H1 (cell line): Measurements from ENCODE around the gene KRT7. TPM values are rescaled to one million over a fixed set of nuclear protein-coding genes. Genes with fewer than 3 reads are reported as not detected.

Experiments used
- CTCF ChIA-PET: fragments of 300-600 bp; sonication (Branson Sonifier 250); formaldehyde crosslinking; loops from one replicate; lab custom pipeline; 2021; ENCODE audit not compliant: partially characterized antibody; lab: Charles Lee
- POLR2A ChIA-PET: fragments of 300-600 bp; sonication (Branson Sonifier 250); formaldehyde crosslinking; loops from one replicate; lab custom pipeline; 2021; ENCODE audit warnings: inconsistent platforms; ENCODE audit not compliant: partially characterized antibody; lab: Charles Lee
- DNase-seq, 2 experiments: peaks; one replicate each; pipeline versions ENCODE4 v3.0.0 to v3.0.0-alpha.2; 2010 to 2022; ENCODE audit warnings: low spot score in 2 of 2, low read depth in 1 of 2, mixed read lengths in 1 of 2
- FAIRE-seq: peaks from 2 replicates; lab custom pipeline; 2011; peaks lifted over from hg19 to GRCh38; lab: Jason Lieb, UNC
- H2AFZ ChIP-seq: 2 replicates; pipeline ENCODE4 v1.8.1; 2012; ENCODE audit warnings: low read length, inconsistent platforms
- H2AK5ac ChIP-seq: 2 replicates; pipeline ENCODE4 v1.6.1; 2013; ENCODE audit warnings: low read depth, low read length
- H2BK120ac ChIP-seq: replicated peaks from 2 replicates; pipeline ENCODE3; 2013; ENCODE audit warnings: low read depth, low read length, inconsistent platforms
- H2BK12ac ChIP-seq: 2 replicates; pipeline ENCODE4 v1.6.1; 2013; ENCODE audit warnings: low read depth, low read length
- H2BK15ac ChIP-seq: 2 replicates; pipeline ENCODE4 v1.6.1; 2013; ENCODE audit warnings: low read length
- H2BK20ac ChIP-seq: 2 replicates; pipeline ENCODE4 v1.6.1; 2013; ENCODE audit warnings: low read length
- H2BK5ac ChIP-seq: 2 replicates; pipeline ENCODE4 v1.6.1; 2013; ENCODE audit warnings: low read depth, low read length
- H3K14ac ChIP-seq: 2 replicates; pipeline ENCODE4 v1.6.1; 2013; ENCODE audit warnings: inconsistent platforms; ENCODE audit not compliant: insufficient read length
- H3K18ac ChIP-seq: 2 replicates; pipeline ENCODE4 v1.6.1; 2013; ENCODE audit warnings: low read length; ENCODE audit errors: extremely low read depth
- H3K23ac ChIP-seq: 2 replicates; pipeline ENCODE4 v1.6.1; 2013; ENCODE audit warnings: inconsistent platforms; ENCODE audit not compliant: insufficient read length
- H3K23me2 ChIP-seq: 2 replicates; pipeline ENCODE4 v1.6.1; 2013; ENCODE audit warnings: low read depth, low read length
- H3K27ac ChIP-seq: 2 replicates; pipeline ENCODE4 v1.6.1; 2011; ENCODE audit warnings: low read depth, low read length, inconsistent platforms
- H3K27me3 ChIP-seq, 4 experiments: replicated peaks in 1 of 4; 1 replicate in 1 of 4; 2 replicates in 3 of 4; pipeline versions ENCODE4 v1.6.1 to v1.8.1; 2011 to 2013; ENCODE audit warnings: low read length in 3 of 4, mild to moderate bottlenecking in 3 of 4, inconsistent platforms in 2 of 4, mixed read lengths in 2 of 4, moderate library complexity in 1 of 4; ENCODE audit not compliant: control insufficient read depth in 3 of 4, insufficient read depth in 3 of 4; ENCODE audit errors: extremely low read depth in 1 of 4
- H3K36me3 ChIP-seq, 4 experiments: 2 replicates each; pipeline versions ENCODE4 v1.6.1 to v1.8.1; 2011 to 2013; ENCODE audit warnings: mild to moderate bottlenecking in 4 of 4, low read length in 3 of 4, moderate library complexity in 2 of 4, control low read depth in 1 of 4, inconsistent platforms in 1 of 4; ENCODE audit not compliant: insufficient read depth in 4 of 4, control insufficient read depth in 2 of 4
- H3K4ac ChIP-seq: replicated peaks from 2 replicates; pipeline ENCODE3; 2013; ENCODE audit warnings: low read length, low read depth, mixed read lengths, inconsistent platforms; ENCODE audit not compliant: insufficient read length
- H3K4me1 ChIP-seq, 4 experiments: replicated peaks in 1 of 4; 1 replicate in 1 of 4; 2 replicates in 3 of 4; pipeline versions ENCODE4 v1.6.1 to v1.8.1; 2011 to 2013; ENCODE audit warnings: low read length in 3 of 4, inconsistent platforms in 2 of 4, mixed read lengths in 1 of 4; ENCODE audit not compliant: insufficient read depth in 4 of 4, control insufficient read depth in 3 of 4
- H3K4me2 ChIP-seq, 2 experiments: 2 replicates each; pipeline versions ENCODE4 v1.6.1 to v1.8.1; 2011 to 2013; ENCODE audit warnings: low read depth in 2 of 2, low read length in 2 of 2, control low read depth in 1 of 2, inconsistent platforms in 1 of 2, mild to moderate bottlenecking in 1 of 2; ENCODE audit not compliant: insufficient read depth in 1 of 2
- H3K4me3 ChIP-seq, 4 experiments: fragments of 200-600, 300-600 bp in 1 of 4; sonication (generic), shearing (Covaris generic), sonication (Bioruptor Twin) in 1 of 4; 2 replicates each; pipeline versions ENCODE4 v1.5.1 to v1.8.1; 2011 to 2016; ENCODE audit warnings: low read length in 4 of 4, low read depth in 3 of 4, control low read depth in 2 of 4, inconsistent platforms in 2 of 4, mild to moderate bottlenecking in 2 of 4, mixed read lengths in 1 of 4, moderate library complexity in 1 of 4; ENCODE audit not compliant: insufficient read depth in 2 of 4; ENCODE audit errors: extremely low read depth in 1 of 4
- H3K56ac ChIP-seq: replicated peaks from 2 replicates; pipeline ENCODE3; 2013; ENCODE audit warnings: low read depth, mild to moderate bottlenecking, mixed read lengths, low read length, inconsistent platforms; ENCODE audit not compliant: insufficient read length
- H3K79me1 ChIP-seq: 2 replicates; pipeline ENCODE4 v1.6.1; 2013; ENCODE audit warnings: low read depth, low read length, control low read depth
- H3K79me2 ChIP-seq, 2 experiments: 2 replicates each; pipeline versions ENCODE4 v1.6.1 to v1.8.1; 2012 to 2013; ENCODE audit warnings: low read length in 2 of 2, mild to moderate bottlenecking in 2 of 2, inconsistent platforms in 1 of 2; ENCODE audit not compliant: insufficient read depth in 2 of 2, control insufficient read depth in 1 of 2
- H3K9ac ChIP-seq, 4 experiments: replicated peaks in 1 of 4; 1 replicate in 1 of 4; 2 replicates in 3 of 4; pipeline versions ENCODE4 v1.6.1 to v1.8.1; 2011 to 2013; ENCODE audit warnings: low read depth in 3 of 4, low read length in 3 of 4, control low read depth in 2 of 4, mild to moderate bottlenecking in 2 of 4, moderate library complexity in 2 of 4, inconsistent platforms in 1 of 4; ENCODE audit errors: extremely low read depth in 1 of 4
- H3K9me3 ChIP-seq, 2 experiments: 2 replicates each; pipeline versions ENCODE4 v1.6.1 to v1.8.1; 2012 to 2013; ENCODE audit warnings: mild to moderate bottlenecking in 2 of 2, moderate library complexity in 2 of 2, control low read depth in 1 of 2, inconsistent platforms in 1 of 2, low read depth in 1 of 2, low read length in 1 of 2, mixed read lengths in 1 of 2; ENCODE audit not compliant: insufficient read depth in 2 of 2
- H4K20me1 ChIP-seq, 2 experiments: replicated peaks in 1 of 2; 2 replicates each; pipeline versions ENCODE3 to v1.8.1; 2011 to 2013; ENCODE audit warnings: inconsistent platforms in 2 of 2, low read length in 2 of 2, mild to moderate bottlenecking in 1 of 2; ENCODE audit not compliant: insufficient read depth in 2 of 2, control insufficient read depth in 1 of 2
- H4K5ac ChIP-seq: 2 replicates; pipeline ENCODE4 v1.6.1; 2013; ENCODE audit warnings: low read length, low read depth, mixed read lengths, inconsistent platforms; ENCODE audit not compliant: insufficient read length
- H4K8ac ChIP-seq: 2 replicates; pipeline ENCODE4 v1.8.0; 2013; ENCODE audit warnings: mild to moderate bottlenecking, moderate library complexity, low read length, inconsistent platforms; ENCODE audit not compliant: insufficient read depth; ENCODE audit errors: extremely low read depth
- H4K91ac ChIP-seq: replicated peaks from 2 replicates; pipeline ENCODE3; 2013; ENCODE audit warnings: low read length, mixed read lengths, inconsistent platforms; ENCODE audit not compliant: insufficient read length
- FOSL1 ChIP-seq: IDR thresholded peaks from 2 replicates; pipeline ENCODE4 v1.6.1; 2011; ENCODE audit warnings: mild to moderate bottlenecking, low read depth, low read length, moderate library complexity; ENCODE audit not compliant: insufficient read depth
- HDAC2 ChIP-seq, 2 experiments: fragments of 300-600 bp in 1 of 2; sonication (generic) in 1 of 2; IDR thresholded peaks; 2 replicates each; pipeline ENCODE4 v1.6.1; 2011 to 2012; ENCODE audit warnings: low read depth in 2 of 2, low read length in 2 of 2, mild to moderate bottlenecking in 2 of 2, moderate library complexity in 2 of 2, borderline replicate concordance in 1 of 2, inconsistent platforms in 1 of 2
- JUND ChIP-seq: IDR thresholded peaks from 2 replicates; pipeline ENCODE4 v1.6.1; 2011; ENCODE audit warnings: mild to moderate bottlenecking, improper control_type of control experiment, low read length
- KDM5A ChIP-seq: fragments of 200-600 bp; IDR thresholded peaks from 2 replicates; pipeline ENCODE4 v1.7.1; 2012; ENCODE audit warnings: mild to moderate bottlenecking, low read length, inconsistent platforms, mixed read lengths
- PHF8 ChIP-seq: fragments of 200-600 bp; sonication (generic); conservative IDR thresholded peaks from 2 replicates; pipeline ENCODE4 v1.7.1; 2012; ENCODE audit warnings: low read depth, mild to moderate bottlenecking, inconsistent platforms, low read length, moderate library complexity
- RAD21 ChIP-seq, 2 experiments: IDR thresholded peaks in 1 of 2; conservative IDR thresholded peaks in 1 of 2; 2 replicates each; pipeline ENCODE4 v1.6.1; 2011; ENCODE audit warnings: low read depth in 2 of 2, low read length in 2 of 2, improper control_type of control experiment in 1 of 2, inconsistent platforms in 1 of 2, mild to moderate bottlenecking in 1 of 2, moderate library complexity in 1 of 2
- RBBP5 ChIP-seq: IDR thresholded peaks from 2 replicates; pipeline ENCODE4 v1.7.1; 2012; ENCODE audit warnings: low read depth, mild to moderate bottlenecking, inconsistent platforms, low read length, moderate library complexity, borderline replicate concordance
- RXRA ChIP-seq: IDR thresholded peaks from 2 replicates; pipeline ENCODE4 v1.6.1; 2011; ENCODE audit warnings: low read depth, mild to moderate bottlenecking, low read length, moderate library complexity; ENCODE audit not compliant: insufficient read depth
- SAP30 ChIP-seq: fragments of 300-600 bp; sonication (generic); IDR thresholded peaks from 2 replicates; pipeline ENCODE4 v1.7.1; 2012; ENCODE audit warnings: low read length, moderate library complexity, mild to moderate bottlenecking, inconsistent platforms; ENCODE audit not compliant: insufficient read depth, insufficient replicate concordance
- ZNF274 ChIP-seq: IDR thresholded peaks from 2 replicates; pipeline ENCODE4 v1.7.0; 2012; ENCODE audit warnings: low read length, borderline replicate concordance; ENCODE audit errors: extremely low read depth
- WGBS, 2 experiments: shearing (Covaris generic) in 1 of 2; methylation state at CpG; one replicate each; pipeline versions ENCODE4 v1.1.6 to v1.1.7; 2013 to 2015; ENCODE audit warnings: low lambda C conversion rate in 2 of 2, mixed read lengths in 2 of 2, inconsistent platforms in 1 of 2, low coverage in 1 of 2, missing lambda C conversion rate in 1 of 2; ENCODE audit not compliant: insufficient replicate concordance in 2 of 2, insufficient coverage in 1 of 2, insufficient read length in 1 of 2; ENCODE audit errors: extremely low coverage in 1 of 2, missing lambda C conversion rate in 1 of 2; 5-methylcytosine and 5-hydroxymethylcytosine counted together
- polyA plus RNA-seq, 7 experiments: library from polyadenylated mRNA; depleted of rRNA in 3 of 7; stranded (reverse) in 5 of 7; unstranded in 2 of 7; fragments of >200 nt in 5 of 7; fragments of 200-250 nt in 2 of 7; gene quantifications; 1 replicate in 5 of 7; 2 replicates in 1 of 7; 4 replicates in 1 of 7; pipeline versions ENCODE4 v1.2.1 to v1.2.3, GENCODE V29; 2011 to 2013; ENCODE audit warnings: missing spikeins in 2 of 7, mixed read lengths in 2 of 7
- total RNA-seq: library from RNA; stranded (reverse); fragmentation: NEBNext Ultra II Directional; extraction: Animal tissue kit (Norgen Biotek cat#: 25700); gene quantifications from 2 replicates; pipeline ENCODE4 v1.2.1, GENCODE V29; 2021
- TF ChIP-seq, protein P1 (sequence below): IDR thresholded peaks from 2 replicates; pipeline ENCODE4 v1.6.1; 2011; ENCODE audit warnings: low read length, improper control_type of control experiment

The KRT7 gene
- total and polyA plus RNA-seq, 2 of the 8 experiments (the other 6 are each of a cell fraction or from before 2014, with no cell fraction given): 13.2 to 19.0 TPM

DNA sequence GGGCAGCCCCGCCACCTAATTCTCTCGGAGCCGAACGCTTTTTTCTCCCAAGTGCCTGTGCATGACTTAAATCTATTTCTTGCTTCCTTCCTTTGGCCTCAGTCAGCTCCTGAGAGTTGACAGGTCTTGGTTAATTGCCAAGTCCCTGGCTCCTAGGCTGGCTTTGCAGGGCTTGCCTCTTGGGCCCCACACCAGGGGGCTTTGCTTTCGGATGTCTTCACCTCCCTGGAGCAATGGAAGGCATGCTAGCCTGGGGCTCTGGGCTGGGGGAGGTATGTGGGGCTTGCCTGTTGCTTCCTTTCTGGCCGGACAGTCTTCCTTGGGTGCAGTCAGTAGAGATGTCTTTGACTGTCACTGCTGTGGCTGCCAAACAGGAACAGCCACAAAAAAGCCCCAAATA lies 39.1 kb upstream of the KRT7 start:
- H3K36me3 ChIP-seq: no peaks in the 10 kb centered on the region
- H3K4me2 ChIP-seq: no peak overlapping the region
- FAIRE-seq (no peak), DNase-seq (no peak)
- no peak overlapping the region for H2AK5ac ChIP-seq
- H4K5ac ChIP-seq: no peak overlapping the region
- H3K27me3 ChIP-seq: no peaks in the 10 kb centered on the region
- peaks cover 0 to 11% (median 6%) of the 10 kb centered on the region in 4 experiments; a peak in 4 of 7 replicates for H3K4me1 ChIP-seq
- no peak overlapping the region for H2BK12ac ChIP-seq
- no peak overlapping the region for H3K4me3 ChIP-seq
- no peak overlapping the region for H3K14ac ChIP-seq
- H3K56ac ChIP-seq: no peak overlapping the region
- ChIA-PET CTCF (interaction anchor here (0.6 to 3.6 kb wide), 12 partner anchors 19 to 854 kb away, joined by 3 to 18 read pairs (median 6); no protein-coding TSS in a partner anchor), POLR2A (interaction anchor here (2.2 kb wide), 1 partner anchor 10 kb away, joined by 9 read pairs; no protein-coding TSS in a partner anchor)
- no peak overlapping the region for H2BK15ac ChIP-seq
- H3K9ac ChIP-seq: no peak overlapping the region
- H3K9me3 ChIP-seq: no peaks in the 10 kb centered on the region
- WGBS, 2 experiments: 81% methylated on average over 6 of the region's 6 CpGs; no CpG with 5 or more reads in 1 of the 2 experiments
- no peaks in the 10 kb centered on the region for H4K20me1 ChIP-seq
- no peak overlapping the region for H3K4ac ChIP-seq
- H3K27ac ChIP-seq: no peak overlapping the region
- no peak overlapping the region for H4K8ac ChIP-seq
- no peak overlapping the region for H3K18ac ChIP-seq
- H2BK20ac ChIP-seq: no peak overlapping the region
- H2BK120ac ChIP-seq: no peak overlapping the region
- H3K23ac ChIP-seq: no peak overlapping the region
- no peaks in the 10 kb centered on the region for H3K23me2 ChIP-seq
- no peak overlapping the region for H4K91ac ChIP-seq
- H2AFZ ChIP-seq: no peak overlapping the region
- no peaks in the 10 kb centered on the region for H3K79me2 ChIP-seq
- no peak overlapping the region for H2BK5ac ChIP-seq
- H3K79me1 ChIP-seq: no peaks in the 10 kb centered on the region
- TF ChIP-seq RXRA (no peak), ZNF274 (no peak), JUND (no peak), PHF8 (no peak), KDM5A (no peak), RBBP5 (no peak), RAD21 (IDR thresholded peaks at IDR 0.05 in 1 of 2, conservative IDR thresholded peaks at IDR 0.05 in 1 of 2; ENCODE audit: low read depth in 2 of 2, low read length in 2 of 2) (no peak), SAP30 (no peak), HDAC2 (IDR thresholded peaks at IDR 0.05; ENCODE audit: borderline replicate concordance in 1 of 2, low read depth in 2 of 2, low read length in 2 of 2) (no peak), FOSL1 (no peak)
- TF ChIP-seq, protein P1, sequence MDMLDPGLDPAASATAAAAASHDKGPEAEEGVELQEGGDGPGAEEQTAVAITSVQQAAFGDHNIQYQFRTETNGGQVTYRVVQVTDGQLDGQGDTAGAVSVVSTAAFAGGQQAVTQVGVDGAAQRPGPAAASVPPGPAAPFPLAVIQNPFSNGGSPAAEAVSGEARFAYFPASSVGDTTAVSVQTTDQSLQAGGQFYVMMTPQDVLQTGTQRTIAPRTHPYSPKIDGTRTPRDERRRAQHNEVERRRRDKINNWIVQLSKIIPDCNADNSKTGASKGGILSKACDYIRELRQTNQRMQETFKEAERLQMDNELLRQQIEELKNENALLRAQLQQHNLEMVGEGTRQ: no peak
